ELR (cell line): ENCODE measurements around the gene MPDU1.

Experiments
- DNase-seq: peaks from one replicate; pipeline ENCODE4 v3.0.0-alpha.2; 2015; ENCODE audit warnings: low read depth

The MPDU1 gene

DNA sequence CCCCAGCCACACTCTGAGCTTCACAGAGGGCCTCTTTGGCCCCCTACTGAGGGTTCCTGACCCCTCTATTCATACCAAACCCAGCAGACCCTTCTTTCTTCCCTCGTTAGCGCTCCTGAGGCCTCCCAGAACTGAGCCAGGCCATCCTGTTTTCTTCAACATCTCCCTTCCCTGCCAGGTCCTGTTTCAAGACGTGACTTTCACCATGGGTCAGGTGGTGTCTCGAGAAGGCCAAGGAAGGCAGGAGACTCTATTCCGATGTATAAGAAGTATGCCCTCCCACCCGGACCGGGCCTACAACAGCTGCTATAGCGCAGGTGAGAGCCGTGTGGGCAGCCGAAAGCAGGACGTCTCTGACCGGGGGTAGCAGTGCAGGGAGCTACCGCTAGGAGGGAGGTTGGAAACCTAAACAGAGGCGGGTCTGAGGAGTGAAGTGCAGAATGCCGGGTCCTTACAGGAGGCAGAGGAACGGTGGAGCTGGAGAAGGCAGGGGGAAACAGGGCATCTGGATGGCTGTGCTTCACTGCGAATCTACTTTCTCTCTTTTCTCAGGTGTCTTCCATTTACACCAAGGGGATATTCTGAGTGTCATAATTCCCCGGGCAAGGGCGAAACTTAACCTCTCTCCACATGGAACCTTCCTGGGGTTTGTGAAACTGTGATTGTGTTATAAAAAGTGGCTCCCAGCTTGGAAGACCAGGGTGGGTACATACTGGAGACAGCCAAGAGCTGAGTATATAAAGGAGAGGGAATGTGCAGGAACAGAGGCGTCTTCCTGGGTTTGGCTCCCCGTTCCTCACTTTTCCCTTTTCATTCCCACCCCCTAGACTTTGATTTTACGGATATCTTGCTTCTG, 23.3 kb upstream of the MPDU1 start:
- DNase-seq, result peak; percentile 76

DNA sequence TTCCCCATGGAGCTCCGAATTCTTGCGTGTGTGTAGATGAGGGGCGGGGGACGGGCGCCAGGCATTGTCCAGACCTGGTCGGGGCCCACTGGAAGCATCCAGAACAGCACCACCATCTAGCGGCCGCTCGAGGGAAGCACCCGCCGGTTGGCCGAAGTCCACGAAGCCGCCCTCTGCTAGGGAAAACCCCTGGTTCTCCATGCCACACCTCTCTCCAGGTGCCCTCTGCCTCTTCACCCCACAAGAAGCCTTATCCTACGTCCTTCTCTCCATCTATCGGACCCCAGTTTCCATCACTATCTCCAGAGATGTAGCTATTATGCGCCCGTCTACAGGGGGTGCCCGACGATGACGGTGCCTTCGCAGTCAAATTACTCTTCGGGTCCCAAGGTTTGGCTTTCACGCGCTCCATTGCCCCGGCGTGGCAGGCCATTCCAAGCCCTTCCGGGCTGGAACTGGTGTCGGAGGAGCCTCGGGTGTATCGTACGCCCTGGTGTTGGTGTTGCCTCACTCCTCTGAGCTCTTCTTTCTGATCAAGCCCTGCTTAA, 22.6 kb upstream of the MPDU1 start:
- peak; percentile 91 for DNase-seq

DNA sequence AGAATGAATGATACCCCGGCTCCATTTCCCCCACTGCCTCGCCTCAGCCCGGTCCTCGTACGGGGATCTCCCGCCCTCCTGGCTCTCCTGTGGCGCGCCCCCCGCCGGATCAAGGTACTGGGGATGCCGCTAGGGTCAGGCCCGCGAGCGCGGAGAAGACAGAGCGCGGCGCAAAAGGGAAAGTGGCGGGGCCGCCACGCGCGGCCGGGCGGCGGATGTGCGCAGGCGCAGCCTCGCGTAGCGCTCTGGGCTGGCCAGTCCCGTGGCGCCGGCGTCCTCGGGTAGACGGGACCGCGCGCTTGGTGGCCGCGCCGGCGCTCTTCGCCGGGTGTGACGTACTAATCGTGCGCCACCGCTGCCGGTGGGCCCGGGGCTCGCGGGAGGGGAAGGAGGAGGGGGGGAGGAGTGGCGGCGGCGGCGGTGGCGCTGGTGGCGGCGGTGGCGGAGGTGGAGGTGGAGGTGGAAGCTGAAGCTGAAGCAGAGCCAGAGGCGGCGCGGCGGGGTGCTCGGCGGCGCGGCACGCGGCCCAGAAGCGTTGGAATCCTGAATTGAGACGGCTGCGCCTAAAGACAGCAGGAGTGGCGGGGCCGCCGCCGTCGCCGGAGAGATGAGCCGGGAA, 22.0 kb upstream of the MPDU1 start, which contains the start of gene SENP3:
TSS of gene SENP3 (plus strand) at position 331 of the 619 bp plus-strand sequence. CDS start 1,158 bp downstream, outside the sequence.
- DNase-seq, result peak; percentile 93

DNA sequence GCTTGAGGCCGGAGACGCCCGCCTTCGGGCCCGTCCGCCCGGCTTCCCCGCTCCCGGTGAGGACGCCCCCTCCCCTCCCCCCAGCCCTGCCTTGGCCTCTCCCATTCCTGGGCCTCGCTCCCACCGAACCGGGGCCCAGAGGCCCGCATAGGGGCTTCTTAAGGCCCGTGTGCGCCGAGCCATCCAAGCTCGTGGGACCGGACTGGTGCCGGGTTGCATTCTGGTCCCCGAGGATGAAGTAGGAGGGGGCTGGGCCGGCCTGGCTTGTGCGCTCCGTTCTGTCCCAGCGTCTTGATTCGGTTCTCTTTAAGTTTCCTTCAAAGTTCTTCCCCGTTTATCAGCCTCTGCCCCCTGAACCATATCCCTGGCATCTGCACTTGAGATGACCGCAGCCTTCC, 21.4 kb upstream of the MPDU1 start:
- DNase-seq, result no peak

DNA sequence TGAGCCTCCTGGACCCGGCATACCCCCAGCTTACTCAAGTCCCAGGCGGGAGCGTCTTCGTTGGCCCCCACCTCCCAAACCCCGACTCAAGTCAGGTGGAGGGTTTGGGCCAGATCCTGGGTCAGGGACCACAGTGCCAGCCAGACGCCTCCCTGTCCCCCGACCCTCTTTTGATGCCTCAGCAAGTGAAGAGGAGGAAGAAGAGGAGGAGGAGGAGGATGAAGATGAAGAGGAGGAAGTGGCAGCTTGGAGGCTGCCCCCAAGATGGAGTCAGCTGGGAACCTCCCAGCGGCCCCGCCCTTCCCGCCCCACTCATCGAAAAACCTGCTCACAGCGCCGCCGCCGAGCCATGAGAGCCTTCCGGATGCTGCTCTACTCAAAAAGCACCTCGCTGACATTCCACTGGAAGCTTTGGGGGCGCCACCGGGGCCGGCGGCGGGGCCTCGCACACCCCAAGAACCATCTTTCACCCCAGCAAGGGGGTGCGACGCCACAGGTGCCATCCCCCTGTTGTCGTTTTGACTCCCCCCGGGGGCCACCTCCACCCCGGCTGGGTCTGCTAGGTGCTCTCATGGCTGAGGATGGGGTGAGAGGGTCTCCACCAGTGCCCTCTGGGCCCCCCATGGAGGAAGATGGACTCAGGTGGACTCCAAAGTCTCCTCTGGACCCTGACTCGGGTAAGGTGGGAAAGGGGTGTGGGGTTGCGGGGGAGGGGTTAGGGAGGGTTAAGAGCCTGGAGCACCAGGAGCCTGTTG, 20.4 kb upstream of the MPDU1 start:
- no peak for DNase-seq

DNA sequence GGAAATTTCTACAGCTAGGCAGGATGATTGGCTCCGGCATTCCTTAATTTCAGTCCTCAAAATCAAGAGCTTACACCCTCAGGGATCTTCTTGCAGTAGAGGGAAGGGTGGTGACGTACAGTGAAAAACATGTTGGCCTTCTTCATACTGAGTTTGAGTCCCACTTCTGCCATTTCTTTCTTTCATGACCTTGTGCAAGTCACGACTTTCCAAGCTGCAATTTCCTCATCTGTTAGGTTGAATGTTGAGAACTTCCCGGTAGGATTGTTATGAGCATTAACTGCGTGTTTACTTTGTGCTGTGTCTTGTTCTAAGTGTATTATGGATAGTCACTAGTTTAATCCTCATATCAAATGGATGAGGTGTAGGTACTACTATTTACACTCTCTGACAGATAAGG, 14.1 kb upstream of the MPDU1 start:
- no peak for DNase-seq

DNA sequence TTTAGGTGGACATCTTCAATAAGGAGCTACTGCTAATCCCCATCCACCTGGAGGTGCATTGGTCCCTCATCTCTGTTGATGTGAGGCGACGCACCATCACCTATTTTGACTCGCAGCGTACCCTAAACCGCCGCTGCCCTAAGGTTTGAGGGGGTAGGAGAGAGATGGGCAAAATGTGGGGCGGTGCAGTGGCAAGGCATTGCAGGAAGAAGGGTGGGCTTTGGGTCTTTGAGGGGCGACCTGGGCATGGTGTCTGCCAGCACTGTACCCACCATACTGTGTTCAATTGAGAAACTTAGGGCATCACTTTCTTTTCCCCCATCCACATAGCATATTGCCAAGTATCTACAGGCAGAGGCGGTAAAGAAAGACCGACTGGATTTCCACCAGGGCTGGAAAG, 13.3 kb upstream of the MPDU1 start:
- DNase-seq, result no peak

DNA sequence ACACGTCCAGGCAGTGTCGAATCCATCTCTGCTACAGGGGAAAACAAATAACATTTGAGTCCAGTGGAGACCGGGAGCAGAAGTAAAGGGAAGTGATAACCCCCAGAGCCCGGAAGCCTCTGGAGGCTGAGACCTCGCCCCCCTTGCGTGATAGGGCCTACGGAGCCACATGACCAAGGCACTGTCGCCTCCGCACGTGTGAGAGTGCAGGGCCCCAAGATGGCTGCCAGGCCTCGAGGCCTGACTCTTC, 11.4 kb upstream of the MPDU1 start:
- DNase-seq, result no peak

DNA sequence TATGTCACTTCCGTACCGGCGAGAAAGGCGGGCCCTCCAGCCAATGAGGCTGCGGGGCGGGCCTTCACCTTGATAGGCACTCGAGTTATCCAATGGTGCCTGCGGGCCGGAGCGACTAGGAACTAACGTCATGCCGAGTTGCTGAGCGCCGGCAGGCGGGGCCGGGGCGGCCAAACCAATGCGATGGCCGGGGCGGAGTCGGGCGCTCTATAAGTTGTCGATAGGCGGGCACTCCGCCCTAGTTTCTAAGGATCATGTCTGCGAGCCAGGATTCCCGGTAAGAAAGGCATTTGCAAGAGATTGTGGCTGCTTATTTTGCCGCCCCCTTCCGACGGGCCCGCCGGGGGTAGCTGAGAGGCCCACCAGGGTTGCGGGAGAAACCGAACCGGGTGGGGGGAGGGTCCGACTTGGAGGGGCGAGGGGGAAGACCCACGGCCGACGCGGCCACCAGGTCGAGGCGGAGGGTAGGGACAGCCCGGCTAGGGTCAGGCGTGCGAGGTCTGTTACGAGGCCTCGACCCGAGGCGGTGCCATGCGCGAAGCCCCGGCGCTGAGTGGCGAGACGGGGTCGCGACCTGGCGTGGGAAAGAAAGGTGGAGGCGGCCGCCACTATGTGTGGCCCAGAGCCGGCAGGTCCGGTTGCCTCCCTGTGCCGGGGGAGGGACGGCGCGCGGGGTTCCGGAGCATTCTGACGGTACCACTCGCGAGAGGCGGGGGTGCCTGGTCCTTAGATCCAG, 10.9 kb upstream of the MPDU1 start:
- DNase-seq, result peak; percentile 100

DNA sequence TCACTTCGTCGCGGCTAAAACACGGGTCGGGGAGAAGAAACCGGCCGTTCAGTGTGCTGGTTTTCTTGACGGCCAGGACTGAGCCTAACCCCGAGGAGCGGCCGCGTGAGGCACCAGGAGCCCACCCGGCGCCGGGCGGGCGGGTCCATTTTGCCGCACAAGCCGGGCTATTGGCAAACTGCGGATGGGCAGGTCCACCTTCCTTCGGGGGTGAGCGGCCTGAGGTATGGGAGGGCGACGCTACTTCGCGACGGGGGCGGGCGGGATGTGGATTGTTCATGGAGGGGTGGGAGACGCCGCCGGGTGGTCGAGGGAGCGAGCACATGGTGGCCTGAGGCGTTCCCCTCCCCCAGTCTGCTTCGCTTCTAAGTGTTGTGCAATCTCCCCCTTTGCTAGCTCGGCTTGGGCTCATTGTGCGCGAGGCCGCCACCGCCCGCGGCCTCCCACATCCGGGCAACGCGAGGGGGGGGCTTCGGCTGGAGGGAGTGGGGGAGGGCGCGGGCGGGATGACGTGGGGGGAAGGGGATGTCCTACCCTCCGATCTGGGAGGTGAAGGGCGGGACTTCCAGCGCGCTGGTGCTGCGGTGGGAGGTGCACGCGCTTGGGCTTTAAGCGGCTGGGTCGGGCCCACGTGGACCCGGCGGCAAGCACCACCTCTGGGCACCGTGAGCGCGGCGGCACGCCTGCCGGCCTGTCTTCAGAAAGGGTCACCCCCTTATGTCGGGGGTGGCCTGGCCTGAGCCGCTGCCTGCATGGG, 10.2 kb upstream of the MPDU1 start:
- peak; percentile 93 for DNase-seq

DNA sequence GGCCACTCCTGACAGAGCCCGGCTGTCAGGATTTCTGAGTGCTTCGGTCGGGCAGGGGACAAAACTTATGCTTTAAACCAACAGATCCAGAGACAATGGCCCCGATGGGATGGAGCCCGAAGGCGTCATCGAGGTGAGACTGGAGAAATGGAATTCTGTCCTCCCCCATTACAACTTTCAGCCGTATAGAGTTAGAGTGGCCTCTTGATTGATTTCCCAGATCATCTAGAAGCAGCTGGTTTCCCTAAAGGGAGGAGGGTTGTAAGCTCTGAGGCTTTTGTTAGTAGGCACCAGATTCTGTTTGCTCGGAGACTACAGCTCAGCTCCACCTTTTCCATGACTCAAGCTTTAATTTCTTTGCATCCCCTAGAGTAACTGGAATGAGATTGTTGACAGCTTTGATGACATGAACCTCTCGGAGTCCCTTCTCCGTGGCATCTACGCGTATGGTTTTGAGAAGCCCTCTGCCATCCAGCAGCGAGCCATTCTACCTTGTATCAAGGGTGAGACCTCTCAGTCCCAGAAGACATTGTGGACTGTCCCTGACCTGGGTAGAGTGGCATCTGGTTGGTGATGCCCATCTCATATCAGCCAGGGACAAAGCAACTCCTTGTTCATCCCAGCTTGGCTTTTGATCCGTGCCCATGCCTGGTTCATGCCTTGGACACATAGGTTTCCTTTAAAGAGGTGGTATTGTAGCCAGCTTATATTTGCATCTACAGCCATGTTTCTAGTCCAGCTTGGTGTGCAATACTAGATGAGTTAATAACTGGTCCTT, 9.3 kb upstream of the MPDU1 start:
- peak; percentile 39 for DNase-seq

DNA sequence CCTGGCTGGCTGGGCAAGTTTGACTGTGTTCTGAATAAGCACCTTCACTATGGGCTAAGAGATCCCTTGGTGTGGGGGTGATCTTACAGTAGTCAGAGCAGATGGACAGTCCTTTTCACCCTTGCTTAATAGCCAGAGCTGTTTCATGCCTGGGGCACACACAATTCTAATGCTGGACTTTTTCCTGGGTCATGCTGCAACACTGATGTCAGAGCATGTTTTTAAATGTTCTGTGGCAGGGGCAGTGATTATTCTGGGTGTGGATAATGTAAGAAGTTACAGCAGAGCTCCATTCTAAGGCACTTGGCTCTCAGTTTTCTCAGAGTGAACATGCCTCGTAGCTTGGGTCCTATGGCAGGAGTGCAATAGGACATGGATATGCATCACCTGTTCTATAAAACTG, 8.2 kb upstream of the MPDU1 start:
- no peak for DNase-seq

DNA sequence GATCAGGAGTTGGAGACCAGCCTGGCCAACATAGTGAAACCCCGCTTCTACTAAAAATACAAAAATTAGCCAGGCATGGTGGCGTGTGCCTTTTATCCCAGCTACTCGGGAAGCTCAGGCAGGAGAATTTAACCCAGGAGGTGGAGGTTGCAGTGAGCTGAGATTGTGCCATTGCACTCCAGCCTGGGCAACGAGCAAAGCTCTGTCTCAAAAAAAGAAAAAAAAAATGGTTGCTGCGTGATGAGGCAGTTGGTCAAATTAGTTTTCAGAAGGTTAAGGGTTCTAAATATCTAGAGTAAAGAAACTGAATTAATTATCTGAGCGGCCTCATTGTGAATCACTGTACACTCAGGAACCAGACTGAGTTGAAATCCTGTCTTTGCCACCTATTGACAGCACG, 7.7 kb upstream of the MPDU1 start:
- no peak for DNase-seq

DNA sequence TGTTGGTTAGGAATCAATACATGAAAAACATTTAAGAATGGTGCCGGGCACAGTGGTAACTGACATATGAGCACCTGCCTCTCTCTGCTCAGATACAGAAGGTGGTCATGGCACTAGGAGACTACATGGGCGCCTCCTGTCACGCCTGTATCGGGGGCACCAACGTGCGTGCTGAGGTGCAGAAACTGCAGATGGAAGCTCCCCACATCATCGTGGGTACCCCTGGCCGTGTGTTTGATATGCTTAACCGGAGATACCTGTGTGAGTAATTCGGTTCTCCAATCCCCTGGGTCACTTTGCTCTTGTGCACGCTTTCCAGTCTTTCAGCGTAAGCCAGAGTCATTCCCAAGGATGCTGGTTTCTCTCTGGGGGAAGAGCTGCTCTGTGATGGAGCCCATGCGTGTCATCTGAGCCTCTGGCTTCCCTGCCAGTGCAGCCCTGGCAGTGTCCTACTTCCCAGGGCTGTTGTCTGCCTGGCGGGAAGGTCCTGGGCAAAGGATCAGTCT, 7.2 kb upstream of the MPDU1 start:
- no peak for DNase-seq

DNA sequence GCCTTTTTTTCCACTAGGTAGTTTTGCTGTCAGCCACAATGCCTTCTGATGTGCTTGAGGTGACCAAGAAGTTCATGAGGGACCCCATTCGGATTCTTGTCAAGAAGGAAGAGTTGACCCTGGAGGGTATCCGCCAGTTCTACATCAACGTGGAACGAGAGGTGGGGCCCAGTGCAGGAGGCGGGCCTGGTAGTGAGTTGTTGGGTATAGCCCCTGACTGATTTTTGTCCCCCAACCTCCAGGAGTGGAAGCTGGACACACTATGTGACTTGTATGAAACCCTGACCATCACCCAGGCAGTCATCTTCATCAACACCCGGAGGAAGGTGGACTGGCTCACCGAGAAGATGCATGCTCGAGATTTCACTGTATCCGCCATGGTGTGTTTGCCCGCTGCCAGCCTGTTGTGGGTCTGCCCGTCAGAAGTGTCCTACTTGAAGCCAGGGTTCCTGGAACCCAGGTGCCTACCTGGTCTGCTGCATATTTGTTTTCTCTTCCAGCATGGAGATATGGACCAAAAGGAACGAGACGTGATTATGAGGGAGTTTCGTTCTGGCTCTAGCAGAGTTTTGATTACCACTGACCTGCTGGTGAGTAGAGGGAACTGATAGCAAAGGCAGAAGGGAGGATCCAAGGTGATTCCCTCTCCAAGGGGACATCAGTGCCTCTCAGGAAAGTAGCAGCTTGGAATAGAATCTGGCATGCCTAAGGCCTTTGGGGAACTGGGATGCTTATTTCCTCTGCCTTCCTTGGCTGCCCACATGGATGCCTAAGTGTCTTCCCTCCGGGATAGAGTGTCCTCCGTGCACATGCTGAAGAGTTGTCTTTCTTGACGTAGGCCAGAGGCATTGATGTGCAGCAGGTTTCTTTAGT, 6.1 kb upstream of the MPDU1 start:
- no peak for DNase-seq

DNA sequence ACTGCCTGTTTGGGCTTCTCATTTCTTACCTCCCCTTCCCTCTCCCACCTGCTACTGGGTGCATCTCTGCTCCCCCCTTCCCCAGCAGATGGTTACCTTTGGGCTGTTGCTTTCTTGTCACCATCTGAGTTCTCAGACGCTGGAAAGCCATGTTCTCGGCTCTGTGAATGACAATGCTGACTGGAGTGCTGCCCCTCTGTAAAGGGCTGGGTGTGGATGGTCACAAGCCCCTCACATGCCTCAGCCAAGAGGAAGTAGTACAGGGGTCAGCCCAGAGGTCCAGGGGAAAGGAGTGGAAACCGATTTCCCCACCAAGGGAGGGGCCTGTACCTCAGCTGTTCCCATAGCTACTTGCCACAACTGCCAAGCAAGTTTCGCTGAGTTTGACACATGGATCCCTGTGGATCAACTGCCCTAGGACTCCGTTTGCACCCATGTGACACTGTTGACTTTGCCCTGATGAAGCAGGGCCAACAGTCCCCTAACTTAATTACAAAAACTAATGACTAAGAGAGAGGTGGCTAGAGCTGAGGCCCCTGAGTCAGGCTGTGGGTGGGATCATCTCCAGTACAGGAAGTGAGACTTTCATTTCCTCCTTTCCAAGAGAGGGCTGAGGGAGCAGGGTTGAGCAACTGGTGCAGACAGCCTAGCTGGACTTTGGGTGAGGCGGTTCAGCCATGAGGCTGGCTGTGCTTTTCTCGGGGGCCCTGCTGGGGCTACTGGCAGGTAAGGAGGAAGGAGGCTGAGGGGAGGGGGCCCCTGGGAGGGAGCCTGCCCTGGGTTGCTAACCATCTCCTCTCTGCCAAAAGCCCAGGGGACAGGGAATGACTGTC, 4.4 kb upstream of the MPDU1 start, which contains the start of gene CD68:
TSS of gene CD68 (plus strand) at position 638 of the 833 bp plus-strand sequence. CDS start at position 678, 40 bp downstream.
- DNase-seq, result peak; percentile 99

DNA sequence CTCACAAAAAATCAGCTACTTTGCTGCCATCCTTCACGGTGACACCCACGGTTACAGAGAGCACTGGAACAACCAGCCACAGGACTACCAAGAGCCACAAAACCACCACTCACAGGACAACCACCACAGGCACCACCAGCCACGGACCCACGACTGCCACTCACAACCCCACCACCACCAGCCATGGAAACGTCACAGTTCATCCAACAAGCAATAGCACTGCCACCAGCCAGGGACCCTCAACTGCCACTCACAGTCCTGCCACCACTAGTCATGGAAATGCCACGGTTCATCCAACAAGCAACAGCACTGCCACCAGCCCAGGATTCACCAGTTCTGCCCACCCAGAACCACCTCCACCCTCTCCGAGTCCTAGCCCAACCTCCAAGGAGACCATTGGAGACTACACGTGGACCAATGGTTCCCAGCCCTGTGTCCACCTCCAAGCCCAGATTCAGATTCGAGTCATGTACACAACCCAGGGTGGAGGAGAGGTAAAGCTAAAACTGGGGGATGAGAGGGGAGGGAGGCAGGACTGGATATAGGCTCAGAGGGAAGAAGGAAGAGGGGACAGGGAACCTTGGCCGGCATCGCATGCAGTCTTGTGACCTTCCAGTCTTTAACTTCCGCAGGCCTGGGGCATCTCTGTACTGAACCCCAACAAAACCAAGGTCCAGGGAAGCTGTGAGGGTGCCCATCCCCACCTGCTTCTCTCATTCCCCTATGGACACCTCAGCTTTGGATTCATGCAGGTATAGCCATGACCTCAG, 3.6 kb upstream of the MPDU1 start:
- no peak for DNase-seq
